Anterior cingulate cortex (tissue), 58 donors: ENCODE measurements around the gene WWOX.

ENCODE experiments used
- DNase-seq, 58 donors: peaks; one replicate each; lab custom pipeline; 2025; lab: John Stamatoyannopoulos, UW

WWOX gene

DNA sequence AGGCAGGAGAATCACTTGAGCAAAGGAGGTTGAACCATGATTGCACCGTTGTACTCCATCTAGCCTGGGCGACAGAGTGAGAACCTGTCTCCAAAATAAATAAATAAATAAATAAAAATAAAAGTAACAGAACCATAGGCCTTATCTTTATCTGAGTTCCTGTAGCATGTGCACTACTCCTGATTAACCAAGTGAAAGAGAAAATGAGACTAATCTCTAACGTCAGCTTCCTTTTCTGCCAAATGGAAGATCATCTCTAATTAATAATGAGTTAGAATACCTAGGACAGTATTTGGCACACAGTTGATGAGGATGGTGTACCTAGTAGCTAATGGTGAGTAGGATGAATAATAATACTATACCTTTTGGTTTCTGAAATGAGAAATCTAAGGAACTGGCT lies 520.4 kb downstream of the WWOX start:
- no peak for DNase-seq

DNA sequence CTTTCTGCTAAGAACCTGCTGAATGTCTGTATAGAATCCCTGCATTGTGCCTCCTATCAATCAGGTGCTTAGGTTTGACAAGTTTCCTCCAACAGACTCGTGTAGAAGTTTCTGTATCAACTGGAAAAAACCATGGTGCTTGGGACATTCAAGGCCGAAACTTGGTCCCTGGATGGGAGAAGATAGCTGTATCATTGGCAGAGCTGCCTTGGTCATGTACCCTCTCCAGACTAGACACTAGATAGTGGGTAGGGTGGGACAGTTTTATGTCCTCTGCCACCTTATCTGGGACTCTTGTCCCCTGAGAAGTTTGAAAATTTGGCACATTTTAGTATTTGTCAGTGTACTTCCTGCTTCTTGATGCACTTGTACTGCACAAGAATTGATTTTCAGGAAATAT lies 520.8 kb downstream of the WWOX start:
- DNase-seq, result no peak

DNA sequence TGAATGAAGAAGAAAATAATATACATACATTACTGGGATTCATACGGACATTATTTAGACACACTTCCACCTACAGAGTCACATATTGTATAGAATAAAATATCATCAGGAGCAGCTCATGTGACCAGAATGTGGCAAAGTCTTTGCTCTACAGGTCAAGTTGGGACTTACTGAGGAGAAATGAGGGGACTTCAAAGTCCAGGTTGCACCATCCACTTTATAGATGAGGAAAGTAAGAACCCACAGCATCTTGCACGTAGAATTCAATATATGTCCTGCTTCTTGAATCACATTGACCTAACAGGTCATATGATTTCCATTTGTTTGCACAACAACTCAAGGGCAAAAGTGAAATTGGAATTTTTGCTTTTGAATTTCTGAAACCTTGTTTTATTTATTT lies 524.3 kb downstream of the WWOX start:
- DNase-seq, result no peak

DNA sequence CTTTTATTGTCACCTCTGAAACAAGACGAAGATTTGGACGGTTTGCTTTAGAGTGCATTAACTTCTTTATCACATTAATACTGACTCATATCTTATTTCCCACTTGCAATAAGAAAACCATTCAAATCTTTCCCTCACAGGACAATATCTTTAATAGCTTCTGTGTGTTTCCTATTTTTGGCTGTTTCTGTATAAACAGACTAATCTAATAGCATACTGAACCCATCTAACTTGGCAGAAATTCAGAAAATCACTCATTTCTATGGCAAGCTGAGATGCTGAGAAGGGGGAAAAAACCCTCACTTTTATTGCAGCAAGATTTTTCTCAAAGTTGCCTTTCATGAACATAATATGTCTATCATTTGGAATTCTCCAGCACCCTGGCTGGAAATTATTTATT lies 524.9 kb downstream of the WWOX start:
- no peak for DNase-seq

DNA sequence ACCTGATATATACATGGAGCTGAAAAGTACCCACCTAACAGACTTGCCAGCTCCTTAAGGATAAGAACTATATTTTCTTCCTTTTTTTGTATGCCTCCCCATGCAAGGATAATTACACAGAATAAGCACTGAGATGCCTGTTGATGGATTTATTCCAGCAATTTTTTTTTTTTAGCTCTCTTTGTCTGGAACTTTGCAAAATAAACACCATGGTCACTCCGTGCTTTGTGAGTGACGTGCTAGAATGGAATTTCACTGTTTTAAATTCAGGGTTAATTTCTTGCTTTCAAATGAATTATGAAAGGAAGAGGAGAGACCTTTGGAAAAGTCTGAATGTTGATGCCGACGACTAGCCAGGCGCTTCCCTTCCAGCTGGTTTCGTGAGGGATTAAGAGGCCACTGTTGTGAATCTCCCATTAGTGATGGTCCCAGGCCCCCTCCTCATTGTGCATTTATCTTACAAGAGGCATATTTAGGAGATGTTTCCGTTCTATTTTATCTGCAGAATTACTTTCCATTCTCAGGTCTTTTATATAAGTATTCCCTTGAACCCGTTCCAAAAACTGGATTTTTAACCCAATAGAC lies 529.1 kb downstream of the WWOX start:
- no peak for DNase-seq

DNA sequence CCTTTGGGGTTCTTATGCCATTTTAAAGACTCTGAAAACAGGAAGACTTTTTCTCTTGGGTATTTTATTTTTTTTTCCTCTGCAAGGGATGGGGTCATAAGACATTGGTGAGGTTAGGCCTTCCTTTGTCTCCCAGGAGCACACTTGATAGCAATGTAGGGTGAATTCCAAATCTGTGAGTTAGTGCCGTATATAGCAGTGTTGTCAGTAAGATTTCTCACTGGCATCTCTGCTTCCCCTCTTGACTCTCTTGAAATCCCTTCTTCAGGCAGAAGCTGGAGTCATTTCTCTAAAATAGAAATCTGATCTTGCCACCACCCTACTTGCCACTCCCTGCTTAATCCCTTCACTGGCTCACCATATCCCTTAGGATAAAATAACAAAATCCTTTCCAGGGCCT lies 529.7 kb downstream of the WWOX start:
- DNase-seq, result no peak

DNA sequence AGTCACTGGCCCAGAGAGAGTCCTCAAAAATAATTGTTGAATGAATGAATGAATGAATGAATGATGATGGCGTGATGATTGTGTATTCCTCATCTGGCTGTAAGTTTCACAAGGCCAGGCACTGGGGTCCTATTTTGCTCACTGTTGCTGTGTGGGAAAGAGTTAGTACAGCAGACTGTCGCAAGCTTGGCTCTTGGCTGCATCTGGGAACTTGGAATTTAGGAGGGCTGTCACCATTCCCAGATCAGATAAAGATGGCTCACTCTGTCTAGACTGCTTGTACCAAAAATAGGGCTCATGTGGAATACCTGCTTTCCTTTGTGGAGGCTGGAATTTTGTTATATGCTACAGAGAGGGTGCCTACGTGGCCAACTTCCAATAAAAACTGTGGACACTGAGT lies 530.6 kb downstream of the WWOX start:
- DNase-seq, result no peak

DNA sequence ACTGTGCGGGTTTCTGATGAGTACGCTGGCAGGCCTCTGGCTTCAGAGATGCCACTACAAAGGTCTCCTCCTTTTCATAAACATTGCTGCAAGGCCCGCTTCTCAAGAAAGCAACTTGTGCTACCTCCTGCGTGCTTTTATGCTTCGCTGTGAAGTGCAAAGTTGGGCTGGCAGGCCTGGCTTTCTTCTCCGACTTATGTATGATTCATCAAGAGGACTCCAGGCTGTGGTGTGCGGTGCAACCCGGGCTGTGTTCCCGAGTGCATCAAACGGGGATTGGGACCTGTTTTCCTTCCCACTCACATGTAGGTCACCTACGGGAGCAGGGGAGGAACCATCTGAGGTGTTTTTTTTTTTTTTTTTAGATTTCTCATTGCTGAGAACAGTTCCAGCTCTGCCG lies 534.1 kb downstream of the WWOX start:
- DNase-seq, result no peak

DNA sequence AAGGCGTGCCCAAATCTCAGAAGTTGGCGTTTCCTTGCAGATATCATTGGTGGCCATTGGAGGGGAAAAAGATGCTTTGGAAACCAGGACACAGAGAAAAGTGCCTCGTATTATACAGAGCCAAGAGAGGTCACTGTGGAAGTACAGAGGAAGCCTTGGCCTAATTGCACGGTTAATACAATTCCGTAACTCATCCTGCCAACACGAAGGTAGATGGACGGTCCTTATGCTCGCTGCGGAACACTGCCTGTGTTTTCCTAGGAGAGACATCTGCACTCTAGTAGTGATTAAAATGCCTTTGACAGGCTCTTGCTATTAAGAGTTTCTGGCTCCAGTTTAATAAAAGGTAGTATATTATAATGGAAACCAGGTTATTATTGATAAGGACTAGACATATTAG lies 536.4 kb downstream of the WWOX start:
- DNase-seq, result no peak

DNA sequence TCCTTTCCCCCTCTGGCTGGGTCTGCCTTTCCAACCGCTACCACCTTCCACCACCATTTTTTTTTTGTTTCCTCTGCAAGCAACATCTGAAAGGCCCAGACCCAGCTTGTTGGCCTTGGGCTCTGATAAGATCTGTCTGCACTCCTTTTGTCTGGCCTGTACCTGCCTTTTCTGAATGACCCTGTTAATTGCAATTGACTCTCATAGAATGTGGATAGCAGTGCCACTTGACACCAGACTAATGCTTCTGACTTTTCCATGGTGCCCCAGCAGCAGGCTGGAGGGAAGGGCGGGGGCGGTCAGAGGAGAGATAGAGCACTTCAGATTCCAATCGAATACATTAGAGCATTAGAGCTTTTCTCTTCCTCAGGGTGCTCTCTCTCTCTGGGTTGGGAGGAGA lies 538.9 kb downstream of the WWOX start:
- DNase-seq, result no peak

DNA sequence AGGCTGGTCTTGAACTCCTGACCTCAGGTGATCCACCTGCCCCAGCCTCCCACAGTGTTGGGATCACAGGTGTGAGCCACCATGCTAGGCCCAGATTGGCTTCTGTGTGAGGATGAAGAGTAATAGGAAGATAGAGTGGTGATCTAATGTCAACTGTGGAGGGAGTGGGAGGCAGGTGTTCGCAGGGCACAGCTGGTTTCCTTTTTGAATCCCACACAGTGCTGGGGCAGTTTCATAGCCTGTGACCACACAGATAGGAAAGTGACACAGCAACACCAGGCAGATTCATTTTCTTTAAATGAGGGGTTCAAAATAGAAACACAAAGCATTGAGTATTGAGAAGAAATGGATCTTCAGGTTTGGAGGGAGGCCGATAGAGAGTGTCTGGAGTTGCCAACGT lies 540.3 kb downstream of the WWOX start:
- no peak for DNase-seq

DNA sequence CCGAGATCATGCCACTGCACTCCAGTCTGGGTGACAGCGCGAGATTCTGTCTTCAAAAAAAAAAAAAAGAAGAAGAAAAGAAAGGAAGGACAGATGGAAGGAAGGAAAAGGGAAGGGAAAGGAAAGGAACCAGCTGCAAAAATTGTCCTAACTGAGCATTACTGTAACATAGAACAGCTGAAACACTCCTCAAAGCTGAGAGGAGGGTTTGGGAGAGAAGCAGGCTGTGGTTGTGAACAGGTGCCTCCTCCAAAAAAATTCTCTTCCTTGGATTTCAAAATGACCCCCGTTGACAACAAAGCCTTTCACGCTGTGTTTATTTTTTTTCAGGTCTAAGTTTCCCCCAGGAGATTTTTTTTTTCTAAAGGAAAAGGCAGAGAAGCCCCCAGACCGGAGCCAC lies 541.4 kb downstream of the WWOX start:
- no peak for DNase-seq

DNA sequence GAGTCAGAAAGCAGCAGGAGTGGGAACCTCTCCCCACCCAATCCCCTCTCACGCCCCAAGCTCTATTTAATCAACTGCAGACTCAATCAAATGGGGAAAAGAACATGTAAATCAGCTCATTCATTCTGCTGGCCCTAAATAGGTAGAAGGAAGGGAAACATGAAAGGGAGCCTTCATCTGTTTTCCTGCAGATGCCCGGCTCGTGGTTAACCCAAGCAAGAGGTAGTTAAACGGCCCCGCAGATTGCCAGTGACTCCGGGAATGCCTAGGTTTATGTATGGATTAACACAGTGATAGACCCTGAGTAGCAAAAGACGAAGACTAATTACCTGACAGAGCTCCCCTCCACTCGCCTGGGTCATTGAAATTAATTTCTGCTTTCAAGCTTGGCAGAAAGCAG lies 542.0 kb downstream of the WWOX start:
- DNase-seq, result no peak

DNA sequence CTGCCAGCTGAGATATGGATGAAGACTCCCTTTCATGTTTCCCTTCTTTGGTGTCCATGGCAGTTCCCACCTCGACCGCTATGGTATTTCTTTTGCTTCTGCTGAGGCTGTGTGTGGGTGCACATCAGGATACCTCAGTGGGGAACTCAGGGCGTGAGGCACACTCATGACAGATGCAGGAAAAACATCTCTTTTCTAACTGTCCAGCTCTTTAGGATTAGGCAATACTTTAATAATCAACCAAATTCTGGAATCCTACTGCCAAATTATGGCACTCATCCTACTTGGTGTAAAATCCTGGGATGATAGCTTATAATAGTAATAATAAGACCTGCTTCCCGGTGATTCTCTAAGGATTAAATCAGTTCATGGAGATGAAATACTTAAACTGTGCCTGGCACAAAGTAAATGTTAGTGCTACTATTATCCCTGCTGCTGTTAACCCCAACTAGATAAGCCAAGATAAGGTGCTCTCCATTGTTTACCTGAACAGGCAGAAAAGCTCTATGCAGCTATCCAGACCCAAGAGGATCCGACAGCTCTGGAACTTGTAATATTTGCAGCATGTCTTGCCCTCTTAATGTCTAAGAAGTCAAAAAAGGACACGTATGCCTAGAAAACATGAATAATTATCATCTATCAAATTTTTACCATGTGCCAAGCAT lies 543.3 kb downstream of the WWOX start:
- DNase-seq, result no peak

DNA sequence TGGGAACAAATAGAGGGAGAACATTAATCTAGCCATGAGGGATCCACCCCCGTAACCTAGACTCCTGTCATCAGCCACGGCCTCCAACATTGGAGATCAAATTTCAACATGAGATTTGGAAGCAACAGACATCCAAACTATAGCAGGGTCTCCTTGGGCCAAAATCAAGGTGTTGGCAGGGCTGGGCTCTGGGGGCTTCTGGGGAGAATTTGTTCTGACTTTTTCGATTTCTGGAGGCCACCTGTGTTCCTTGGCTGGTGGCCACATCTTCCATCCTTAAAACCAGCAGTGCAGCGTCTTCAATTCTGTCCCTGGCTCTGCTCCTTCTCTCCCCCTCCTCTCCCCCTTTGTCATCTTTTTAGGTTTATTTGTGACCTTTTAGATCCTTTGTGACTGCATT lies 546.2 kb downstream of the WWOX start:
- no peak for DNase-seq

DNA sequence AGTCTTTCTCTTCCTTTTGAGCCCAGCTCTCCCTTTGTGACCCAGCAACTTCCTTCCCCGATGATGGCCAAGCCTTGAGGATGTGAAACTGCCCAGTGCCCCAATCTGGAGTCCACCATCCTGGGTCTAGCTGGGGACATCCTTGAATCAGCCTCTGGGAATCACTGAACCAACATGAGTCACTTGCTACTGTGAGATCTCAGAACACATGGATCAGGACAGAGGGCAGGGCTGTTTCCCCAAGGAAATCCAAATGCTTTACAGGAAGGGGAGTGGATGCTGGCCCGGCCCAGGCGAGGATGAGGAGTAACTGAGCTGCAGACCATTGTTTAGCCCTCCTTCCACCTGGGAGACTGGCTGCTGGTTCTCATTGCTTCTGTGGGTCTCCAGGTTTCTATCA lies 547.6 kb downstream of the WWOX start:
- DNase-seq, result no peak

DNA sequence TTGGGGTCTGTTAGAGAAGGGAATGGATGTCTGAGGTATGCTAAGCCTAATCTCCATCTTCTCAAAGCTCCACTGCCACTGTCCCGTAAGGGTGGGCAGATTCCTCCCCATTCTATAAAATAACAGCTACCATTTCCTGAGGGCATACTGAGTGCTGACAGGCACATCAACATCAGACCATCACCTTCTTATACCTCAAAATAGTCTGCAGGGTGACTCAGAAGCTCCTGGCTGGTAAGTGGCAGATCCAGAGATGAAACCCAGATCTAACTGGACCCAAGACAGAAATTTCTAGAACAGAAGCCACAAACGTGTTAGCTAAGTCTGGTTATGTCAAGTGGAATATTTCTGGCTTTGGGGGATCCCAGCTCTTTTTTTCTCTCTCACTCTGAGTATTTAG lies 548.0 kb downstream of the WWOX start:
- no peak for DNase-seq

DNA sequence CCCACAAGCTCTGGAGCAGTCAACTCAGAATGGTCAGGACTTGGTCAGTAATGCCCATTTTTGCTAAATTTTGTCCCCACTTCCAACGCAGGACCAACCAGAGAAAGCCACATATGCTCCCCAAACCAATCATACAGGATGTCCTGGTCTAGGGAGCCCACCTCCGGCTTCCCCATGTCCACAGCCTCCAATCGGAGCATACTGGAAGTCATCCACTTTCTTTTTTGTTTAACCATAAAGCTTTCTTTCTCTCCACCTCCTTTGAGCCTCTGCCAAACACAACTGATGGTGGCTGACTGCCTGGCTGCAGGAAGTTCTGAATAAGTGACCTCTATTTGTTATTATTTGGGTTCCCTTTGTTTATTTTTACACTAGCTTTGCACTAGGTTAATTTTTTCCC lies 549.1 kb downstream of the WWOX start:
- DNase-seq, result peak in 13 of 58 donors; percentile 0 to 55 (median 11)

DNA sequence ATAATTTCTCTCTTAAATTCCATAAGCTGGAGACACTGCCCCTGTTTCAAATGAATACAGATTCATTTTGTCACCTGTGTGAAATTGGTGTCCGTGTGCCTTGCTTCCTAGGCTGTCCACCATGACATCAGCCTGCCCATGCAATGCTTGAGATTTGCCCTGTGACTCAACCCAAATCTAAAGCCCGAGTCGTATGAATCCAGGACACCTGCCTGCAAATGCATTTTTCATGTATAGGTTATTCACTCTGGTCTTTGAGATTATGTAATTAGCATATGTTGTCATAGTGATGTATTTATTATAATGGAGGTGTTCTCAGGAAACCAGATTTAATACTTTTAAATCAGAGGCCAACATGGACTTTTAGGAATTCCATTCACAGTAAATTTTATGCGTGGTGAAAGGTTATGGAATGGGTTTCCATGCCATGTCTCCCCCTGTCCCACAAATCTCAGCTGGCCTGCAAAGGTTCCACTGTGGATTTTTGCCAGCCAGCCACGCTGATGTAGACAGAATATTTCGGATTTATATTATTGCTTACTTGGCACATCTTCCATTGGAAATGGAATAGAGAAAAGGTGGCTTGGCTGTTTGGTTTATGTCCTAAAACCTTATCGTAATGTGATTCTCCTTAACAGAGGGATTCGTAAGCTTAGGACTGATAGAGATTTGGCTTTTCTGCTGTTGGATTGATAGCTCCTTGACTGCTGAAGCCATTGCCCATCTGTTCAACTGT lies 551.1 kb downstream of the WWOX start:
- no peak for DNase-seq

DNA sequence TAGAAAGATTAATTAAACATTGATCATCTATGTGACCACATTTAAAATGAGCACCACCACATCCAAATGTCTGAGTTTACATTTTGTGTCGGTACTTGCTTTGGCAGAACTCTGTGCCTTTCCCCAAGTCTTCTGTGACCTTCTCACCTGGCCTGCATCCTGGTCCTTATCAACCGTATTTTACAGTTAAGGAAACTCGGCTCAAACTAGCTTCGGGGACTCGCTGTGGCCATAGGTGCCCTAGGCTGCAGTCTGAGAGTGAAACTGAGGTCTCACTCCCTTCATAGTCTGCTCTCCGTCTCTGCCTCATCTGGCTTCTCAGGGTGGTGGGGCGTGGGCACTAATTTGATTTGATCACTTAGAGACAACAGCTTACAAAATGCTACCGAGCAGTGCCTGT lies 555.5 kb downstream of the WWOX start:
- DNase-seq, result no peak

DNA sequence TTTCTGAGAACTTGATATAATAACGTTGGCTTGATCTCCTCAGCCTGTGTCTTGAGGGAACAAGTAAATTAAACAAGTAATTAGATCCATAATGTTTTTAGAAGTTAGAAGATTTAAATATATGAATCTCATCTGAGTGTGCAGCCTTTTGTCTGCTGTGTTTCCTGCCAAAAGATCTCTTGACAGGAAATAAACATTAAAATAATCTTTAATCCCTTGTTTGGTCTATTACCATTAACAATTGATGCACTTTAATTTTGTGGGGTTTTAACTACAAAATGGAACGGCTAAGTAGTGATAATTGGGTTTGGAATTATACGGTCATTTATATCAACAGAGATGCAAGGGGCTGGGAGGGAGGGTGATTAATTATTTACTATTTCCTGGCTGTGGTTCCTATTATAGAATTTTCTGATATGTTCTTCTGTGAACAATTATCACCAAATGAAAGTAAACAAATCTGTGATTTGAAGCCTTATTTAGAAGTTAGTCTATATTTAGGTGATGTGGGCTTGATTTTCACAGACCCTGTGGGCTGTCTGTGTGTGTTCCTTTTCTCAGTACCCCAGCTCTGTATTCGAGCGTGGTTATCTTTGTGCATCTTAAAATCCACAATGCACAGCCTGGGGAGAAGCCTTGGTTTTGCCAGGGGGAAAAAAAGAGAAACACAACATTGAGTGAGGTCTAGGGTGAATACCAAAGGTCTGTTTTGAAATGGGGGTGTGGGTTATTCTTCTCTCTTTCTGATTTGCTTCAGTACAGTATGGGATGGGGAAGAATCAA lies 556.1 kb downstream of the WWOX start:
- DNase-seq, result no peak
